GM18870 (cell line): ENCODE results near the gene SYT14.
"Not testable (repeated sequence)": the region's sequence is repeated elsewhere in the genome, so short reads cannot be mapped to it uniquely, and the experiment has no call there.

ENCODE experiments used
- ATAC-seq: cut with Tn5 transposase; IDR thresholded peaks from one replicate; pipeline ENCODE4 v1.9.1; 2021; ENCODE audit warnings: moderate library complexity; ENCODE audit not compliant: unreplicated experiment

Gene SYT14

DNA sequence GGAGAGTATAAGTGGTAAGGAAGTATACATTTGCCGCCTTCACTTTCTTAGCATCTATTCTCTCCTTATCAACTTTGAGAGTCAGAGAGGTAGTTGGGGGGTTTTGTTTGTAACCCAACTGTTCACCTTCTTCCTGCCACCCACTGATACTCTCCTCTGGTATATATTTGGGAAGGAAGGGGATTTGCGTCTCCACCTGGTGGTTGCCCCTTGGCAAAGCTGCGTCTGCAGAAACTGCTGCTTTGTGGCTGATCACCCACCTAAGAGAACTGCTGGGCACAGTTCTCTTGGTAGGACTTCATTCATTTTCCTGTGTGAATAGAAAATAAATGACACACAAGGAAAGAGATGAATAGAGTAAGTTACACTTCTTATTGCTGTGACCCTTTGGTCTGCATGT is 87.0 kb downstream of the SYT14 start:
- ATAC-seq: no peak

DNA sequence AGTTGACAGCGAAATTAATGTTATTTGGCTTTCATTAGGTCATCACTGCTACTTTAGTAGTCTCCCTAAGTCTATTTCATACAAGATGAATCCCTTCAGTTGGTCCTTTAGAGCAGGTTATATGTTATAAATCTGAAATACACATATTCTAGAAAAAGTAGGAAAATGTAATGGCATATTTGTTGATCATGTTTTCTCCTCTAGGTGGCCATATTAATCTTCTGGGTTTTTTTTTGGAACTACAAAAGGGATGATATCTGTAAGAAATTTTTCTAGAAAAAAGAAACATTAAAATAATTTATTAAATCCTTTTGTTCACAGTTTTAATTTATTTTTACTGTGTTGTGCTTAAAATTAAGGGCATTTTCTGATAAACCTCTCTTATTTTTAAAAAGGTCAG is 87.9 kb downstream of the SYT14 start:
- no peak for ATAC-seq

DNA sequence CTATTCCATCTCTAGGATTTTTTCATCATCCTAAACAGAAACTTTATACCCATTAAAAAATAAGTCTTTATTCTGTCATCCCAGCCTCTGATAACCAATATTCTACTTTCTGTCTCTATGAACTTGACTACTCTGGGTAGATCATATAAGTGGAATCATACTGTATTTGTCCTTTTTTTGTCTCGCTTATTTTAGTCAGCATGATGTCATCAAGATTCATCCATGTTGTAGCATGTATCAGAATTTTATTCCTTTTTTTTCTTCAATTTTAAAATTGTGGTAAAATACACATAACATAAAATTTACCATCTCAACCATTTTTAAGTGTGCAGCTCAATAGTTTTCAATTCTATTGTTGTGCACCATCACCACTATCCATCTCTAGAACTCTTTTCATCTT is 90.0 kb downstream of the SYT14 start:
- ATAC-seq: no peak

DNA sequence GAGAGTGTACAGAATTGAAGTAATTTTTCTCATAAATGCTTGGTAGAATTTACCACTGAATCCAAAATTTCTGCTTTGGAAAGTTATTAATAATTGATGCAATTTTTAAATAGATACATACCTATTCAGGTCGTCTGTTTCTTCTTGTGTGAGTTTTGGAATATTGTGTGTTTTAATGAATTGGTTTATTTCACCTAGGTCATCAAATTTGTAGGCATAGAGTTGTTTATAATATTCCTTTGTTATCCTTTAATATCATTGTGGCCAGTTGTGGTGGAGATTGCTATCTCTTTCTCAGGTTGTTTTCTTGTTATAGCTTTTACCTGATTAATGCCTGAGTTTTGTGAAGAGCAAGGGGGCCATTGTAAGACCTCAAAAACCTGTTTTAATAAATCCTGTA is 93.5 kb downstream of the SYT14 start:
- ATAC-seq: no peak

DNA sequence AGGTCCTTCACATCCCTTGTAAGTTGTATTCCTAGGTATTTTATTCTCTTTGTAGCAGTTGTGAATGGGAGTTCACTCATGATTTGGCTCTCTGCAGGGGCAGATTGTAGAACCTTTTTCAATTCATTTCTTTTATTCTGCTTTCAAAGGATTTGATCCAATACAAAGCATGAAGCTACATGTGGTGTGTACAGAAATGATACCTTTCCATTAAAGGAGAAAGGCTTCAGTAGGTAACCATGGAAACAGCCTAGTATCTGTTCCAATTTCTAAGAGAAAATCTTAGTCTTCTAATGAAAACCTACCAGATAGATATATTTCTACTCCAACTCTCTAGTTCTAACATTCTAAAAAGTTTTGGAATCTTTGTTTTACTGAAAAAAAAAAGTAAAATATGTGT is 105.0 kb downstream of the SYT14 start:
- ATAC-seq: no peak

DNA sequence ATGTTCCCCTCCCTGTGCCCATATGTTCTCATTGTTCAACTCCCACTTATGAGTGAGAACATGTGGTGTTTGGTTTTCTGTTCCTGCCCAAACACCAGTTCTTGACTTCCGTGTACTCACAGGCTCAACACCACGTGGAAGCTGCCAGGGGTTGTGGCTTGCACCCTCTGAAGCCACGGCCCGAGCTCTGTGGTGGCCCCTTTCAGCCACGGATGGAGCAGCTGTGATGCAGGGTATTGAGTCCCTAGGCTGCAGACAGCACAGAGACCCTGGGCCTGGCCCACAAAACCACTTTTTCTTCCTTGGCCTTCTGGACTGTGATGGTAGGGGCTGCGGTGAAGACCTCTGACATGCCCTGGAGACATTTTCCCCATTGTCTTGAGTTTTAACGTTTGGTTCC is 111.6 kb downstream of the SYT14 start:
- ATAC-seq: no peak

DNA sequence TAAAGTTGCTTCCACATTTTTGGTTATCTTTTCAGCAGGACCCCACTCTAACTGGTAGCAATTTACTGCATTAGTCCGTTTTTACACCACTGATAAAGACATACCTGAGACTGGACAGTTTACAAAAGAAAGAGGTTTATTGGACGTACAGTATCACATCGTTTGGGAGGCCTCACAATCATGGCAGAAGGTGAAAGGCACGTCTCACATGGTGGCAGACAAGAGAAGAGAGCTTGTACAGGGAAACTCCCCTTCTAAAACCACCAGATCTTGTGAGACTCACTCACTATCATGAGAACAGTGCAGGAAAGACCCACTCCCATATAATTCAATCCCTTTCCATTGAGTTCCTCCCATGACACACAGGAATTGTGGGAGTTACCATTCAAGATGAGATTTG is 112.5 kb downstream of the SYT14 start:
- not testable (repeated sequence) for ATAC-seq

DNA sequence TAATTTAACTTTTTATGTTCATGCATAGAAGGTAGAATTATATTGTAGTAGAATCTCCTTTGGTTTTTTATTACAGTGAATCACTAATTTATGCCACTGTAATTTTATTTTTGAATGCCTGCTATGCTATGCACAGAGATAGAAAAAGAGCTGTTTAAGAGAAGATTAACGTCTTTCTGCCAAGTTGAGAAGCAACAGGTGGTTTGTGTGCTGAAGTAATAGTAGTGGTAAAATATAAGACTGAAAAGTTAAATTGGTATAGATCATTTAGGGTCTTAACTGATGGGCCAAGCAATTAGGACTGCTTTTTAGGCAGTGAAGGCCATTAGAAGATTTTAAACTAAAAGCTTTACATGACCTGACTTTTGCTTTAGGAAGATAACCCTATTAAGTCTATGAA is 115.1 kb downstream of the SYT14 start:
- no peak for ATAC-seq

DNA sequence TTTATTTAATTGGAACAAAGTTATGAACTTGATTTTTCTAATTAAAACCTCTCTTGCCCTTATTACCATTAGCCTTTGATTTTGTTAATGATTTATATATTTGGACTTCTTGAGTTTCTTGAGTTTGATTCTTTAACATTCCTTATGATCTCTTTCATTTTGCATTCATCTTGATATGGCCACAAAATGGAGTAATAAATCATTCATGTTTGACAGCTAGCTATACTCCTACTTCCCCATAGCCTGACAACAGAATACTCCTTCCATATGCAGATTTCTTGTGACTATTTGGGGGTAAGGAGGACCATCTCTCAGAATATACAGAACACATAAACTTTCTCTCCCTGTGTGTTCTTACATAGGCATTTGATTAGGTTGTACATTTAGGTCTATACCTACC is 119.6 kb downstream of the SYT14 start:
- ATAC-seq: no peak

DNA sequence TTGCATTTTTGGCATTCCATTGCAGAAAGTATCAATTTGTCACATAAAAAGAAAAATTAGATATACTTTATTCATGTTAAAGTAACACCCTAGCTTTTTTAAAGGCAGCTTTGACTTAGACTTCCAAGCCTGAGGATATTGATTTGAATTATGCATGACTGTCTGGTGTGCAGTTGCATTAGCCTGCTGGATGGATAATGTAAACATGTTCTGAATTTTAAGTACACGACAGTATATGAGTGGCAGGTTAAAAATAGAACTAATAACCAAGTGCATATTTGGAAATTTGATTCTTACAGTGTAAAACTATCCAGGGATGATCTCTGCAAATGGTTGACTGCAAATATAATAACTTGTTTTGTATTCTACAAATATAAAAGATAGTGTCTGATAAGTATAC is 124.0 kb downstream of the SYT14 start:
- ATAC-seq: no peak

DNA sequence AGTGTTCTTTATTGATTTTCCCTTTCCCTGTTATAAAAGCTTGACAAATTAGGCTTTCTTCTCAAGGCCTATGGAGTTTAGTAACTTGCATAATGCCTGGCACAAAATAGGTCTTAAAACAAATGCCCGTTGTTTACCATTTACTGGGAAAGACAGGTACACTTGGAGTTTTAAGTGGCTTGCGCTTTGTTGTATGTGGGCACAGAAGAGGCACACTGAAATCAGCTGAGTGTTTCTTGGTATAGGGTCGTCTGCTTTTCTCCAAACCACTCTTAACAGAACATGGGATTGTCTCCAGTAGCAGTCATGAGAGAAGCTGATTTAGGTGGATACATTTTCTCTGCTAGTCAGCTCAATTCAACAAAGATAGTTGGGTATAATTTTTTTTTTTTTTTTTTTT is 132.5 kb downstream of the SYT14 start:
- no peak for ATAC-seq

DNA sequence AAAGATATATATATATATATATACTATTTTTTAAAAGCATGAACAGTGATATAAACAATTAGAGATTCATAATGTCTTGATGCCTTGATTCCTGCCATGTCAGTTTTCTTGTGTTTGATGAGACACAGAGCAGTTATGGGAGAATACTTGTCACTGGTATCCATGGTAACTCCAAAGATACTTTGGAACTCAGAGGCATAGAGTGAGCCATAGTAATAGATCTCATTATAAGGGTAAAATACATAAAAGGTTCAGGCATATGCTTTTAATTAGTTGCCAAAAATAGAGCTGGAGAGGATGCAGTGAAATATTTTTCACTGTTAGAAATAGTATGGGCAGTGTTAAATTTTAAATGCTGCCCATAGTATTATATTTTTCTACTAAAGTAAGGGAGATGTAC is 134.1 kb downstream of the SYT14 start:
- ATAC-seq: no peak

DNA sequence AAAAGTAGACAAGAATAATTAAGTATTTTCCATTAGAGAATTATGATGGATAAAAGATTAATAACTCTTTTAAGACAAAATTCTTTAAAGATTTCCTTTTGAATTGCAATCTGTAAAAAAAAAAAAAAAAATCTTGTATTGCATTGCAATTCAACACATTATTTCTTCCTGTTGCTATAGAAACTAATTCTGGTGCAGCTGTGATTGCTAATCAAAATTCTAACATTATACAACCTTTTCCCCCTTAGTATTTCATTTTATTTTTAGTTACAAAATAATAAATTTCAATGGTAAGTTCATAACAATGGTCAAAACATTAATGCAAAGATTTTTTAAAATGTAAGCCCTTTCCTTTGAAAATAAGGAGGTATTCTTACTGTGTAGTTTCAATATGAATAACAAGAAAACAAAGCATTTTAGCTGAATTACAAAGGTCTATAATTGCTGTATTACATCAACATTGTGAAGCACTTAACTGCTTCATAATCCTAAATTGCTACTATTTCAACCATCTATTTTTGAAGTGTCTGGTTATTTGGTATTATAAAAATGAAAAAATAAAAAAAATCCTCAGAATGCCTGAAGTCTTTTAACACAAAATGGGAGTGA is 135.0 kb downstream of the SYT14 start:
- ATAC-seq: no peak

DNA sequence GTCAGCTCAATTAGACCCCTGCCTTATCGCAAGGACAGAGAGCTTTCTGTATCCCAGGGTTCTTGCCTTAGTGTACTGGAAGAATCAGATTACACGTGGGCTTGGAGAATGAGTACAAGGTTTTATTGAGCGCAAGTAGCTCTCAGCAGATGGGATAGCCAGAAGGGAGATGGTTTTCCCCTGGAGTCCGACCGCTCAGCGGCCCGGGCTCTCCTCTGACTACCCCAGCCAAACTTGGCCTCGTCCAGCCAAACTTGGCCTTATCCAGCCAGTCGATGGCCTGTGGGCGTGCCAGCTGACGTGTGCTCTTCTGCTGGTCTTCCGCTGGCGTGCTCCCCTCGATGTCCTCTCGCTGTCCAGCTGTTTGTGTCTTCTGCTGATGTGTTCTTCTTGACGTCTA is 136.9 kb downstream of the SYT14 start:
- ATAC-seq: no peak

DNA sequence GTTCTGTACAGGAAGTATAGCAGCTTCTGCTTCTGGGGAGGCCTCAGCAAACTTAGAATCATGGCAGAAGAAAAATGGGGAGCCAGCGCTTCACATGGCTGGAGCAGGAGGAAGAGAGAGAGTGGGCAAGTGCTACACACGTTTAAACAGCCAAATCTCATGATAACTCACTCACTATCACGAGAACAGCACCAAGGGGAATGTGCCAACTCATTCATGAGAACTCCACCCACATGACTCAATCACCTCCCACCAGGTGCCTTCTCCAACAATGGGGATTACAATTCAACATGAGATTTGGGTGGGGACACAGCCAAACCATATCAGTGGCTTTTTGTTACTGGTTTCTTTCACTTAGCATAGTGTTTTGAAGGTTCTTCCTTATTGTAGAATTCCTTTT is 138.6 kb downstream of the SYT14 start:
- ATAC-seq: no peak

DNA sequence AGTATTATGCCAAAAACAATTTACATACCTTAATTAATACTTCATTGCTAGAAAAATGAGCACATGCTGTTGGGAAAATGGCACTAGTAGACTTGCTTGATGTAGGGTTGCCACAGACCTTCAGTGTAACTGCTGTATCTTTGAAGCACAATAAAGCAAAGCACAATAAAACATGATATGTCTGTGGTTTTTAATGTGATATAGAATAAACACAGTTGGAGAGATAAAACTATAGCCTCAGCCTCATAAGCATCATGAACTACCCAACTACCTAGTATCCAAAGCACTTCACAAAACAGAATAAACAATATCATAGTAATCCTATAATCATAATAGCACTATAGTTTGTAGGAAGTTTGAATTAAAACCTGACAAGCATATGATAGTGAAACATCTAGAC is 143.5 kb downstream of the SYT14 start:
- no peak for ATAC-seq

DNA sequence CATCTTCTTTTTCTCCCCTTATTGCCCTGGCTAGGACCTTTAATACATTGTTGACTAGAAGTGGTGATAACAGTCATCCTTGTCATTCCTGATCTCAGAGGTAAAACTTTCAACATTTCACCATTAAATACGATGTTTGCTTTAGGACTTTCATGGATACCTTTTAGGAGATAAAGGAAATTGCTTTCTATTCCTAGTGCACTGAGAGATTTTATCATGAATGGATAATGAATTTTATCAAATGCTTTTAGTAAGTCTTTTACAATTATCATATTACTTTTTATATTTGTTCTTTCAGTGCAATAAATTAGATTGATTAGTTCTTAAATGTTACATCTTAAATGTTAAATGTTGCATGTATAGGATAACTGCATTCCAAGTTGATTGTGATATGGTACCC is 147.3 kb downstream of the SYT14 start:
- no peak for ATAC-seq

DNA sequence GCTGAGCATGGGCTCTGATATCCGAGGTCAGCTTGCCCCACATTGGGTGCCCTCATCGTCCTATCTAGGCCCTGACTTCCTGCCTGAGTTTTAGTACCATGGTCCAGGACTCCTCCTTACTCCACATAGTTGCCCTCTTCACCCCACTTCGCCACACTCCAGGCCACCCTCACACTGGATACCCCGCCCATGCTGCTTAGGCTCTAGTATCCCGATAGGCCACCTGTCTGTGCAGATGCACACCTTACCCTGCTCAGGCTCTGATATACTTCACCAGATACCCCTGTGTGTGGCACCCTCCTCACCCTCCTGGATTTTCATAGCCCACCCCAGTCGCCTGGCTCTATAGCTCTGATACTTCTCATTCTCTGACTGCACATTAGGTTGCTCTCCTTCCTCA is 149.0 kb downstream of the SYT14 start:
- ATAC-seq: no peak

DNA sequence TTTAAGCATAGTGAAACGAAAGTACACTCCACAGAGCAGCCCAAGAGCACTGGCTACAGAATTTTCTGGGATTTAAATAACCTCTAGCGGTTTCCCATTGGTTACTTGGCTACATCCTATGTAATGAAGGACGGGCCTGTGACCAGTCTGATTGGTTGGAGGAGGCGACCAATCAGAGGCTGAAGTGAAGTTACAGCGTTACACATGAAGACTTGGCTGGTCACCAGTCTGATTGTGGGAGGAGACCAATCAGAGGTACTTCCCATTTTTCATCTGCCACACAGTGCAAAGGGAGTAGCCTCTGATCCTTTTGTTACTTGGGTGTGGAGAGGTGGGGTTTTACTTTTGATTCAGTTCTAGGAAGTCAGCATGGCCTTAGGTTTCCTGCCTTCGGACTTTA is 151.8 kb downstream of the SYT14 start:
- no peak for ATAC-seq

DNA sequence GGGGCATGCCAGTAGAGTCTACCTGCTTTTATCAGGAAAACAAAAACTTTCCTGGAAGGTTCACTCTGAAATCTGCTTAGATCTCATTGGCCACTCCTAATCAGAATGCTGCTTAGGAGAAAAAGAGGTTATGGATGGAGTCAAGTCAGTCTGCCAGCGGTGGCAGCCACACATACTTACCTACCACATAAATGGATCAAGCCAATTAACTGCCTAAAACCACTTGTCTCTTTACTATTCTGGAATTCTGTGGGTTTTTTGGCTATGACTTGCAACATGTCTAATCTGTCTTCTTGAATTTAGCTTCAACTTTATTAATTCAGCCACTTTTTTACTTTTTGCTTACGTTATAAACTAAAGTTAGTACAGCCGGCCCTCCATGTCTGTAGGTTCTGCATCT is 154.3 kb downstream of the SYT14 start:
- no peak for ATAC-seq

DNA sequence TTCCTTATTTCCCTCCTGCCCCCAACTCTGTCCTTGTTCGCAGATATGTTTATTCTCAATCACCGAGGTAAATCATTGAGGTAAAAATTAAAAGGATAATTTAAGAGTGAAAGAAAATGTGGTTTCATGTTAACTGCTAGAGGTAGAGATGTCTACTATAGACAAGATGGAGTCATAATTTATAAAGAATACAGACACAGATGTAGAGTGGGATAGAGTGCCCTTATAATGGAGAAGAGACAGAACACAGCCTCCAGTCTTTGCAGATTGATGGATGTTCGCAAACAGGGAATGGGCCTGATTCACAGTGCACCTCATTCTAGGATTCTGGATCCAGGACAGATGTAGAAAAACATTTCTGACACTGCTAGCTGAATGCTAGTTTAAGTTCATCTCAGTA is 155.4 kb downstream of the SYT14 start:
- ATAC-seq: no peak

DNA sequence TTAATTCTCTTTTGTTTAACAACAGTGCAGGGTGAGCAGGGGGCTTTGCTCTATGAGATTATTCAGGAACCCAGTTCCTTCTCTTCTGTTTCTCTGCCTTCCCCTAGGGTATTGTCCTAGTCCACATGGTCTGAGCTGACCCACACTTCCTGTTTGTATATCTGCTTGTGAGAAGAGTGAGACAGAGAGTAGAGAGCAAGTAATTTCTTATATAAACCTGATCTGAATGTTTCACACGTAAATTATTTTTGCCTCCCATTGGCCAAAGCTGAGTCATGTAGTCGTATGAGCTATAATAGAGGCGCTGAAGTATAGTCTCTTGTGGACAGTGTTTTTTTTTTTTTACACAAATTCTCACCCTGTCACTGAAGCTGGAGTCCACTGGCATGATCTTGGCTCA is 160.3 kb downstream of the SYT14 start:
- ATAC-seq: no peak

DNA sequence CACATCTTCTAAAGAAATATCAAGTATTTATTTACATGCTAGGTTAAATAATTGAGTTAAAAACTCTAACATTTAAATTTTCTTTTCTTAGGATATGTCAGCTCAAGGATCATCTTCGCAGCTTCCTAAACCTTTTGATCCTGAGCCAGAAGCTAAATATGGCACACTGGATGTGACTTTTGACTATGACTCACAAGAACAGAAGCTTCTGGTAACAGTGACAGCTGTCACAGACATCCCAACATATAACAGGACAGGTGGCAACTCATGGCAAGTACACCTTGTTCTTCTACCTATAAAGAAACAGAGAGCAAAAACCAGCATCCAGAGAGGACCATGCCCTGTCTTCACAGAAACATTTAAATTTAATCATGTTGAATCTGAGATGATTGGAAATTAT is 161.9 kb downstream of the SYT14 start:
- ATAC-seq: no peak

DNA sequence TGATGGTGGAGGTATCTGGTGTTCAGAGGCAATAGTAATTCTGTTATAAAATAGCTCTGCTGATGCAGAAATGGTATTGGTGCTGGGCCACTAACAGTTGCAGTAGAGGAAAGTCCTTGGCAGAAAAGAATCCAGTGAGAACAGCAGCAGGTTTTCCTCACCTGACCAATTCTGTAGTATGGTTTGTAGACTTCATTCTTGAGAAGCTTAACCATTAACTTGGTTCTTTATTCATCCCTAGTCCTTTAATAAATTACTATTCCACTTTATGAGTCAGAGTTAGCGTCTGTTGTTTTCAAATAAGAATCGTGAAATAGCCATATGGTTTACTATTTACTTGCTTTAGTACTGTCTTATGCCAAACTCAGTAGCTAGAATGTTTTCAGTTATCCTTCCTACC is 166.1 kb downstream of the SYT14 start:
- no peak for ATAC-seq
